Hepatocyte (in vitro differentiated cells): Measurements from ENCODE around the gene LEKR1. TPM values are rescaled to one million over a fixed set of nuclear protein-coding genes. Genes with fewer than 3 reads are reported as not detected.

Experiments used
- DNase-seq: peaks from one replicate; pipeline ENCODE4 v3.0.0-alpha.2; 2016; ENCODE audit warnings: low spot score
- H2AFZ ChIP-seq: fragments of 200-600 bp; sonication (generic); 2 replicates; pipeline ENCODE4 v1.6.0; 2016; ENCODE audit warnings: antibody characterized with exemption, mild to moderate bottlenecking
- H3K27ac ChIP-seq: fragments of 200-600 bp; sonication (generic); 2 replicates; pipeline ENCODE4 v1.5.1; 2016; ENCODE audit warnings: mild to moderate bottlenecking
- H3K27me3 ChIP-seq: fragments of 200-600 bp; sonication (generic); 2 replicates; pipeline ENCODE4 v1.6.1; 2016
- H3K36me3 ChIP-seq: fragments of 200-600 bp; sonication (generic); replicated peaks from 2 replicates; pipeline ENCODE4 v1.5.1; 2016; ENCODE audit warnings: low read depth; ENCODE audit not compliant: insufficient read depth
- H3K4me1 ChIP-seq: fragments of 200-600 bp; sonication (generic); 2 replicates; pipeline ENCODE4 v1.5.1; 2016; ENCODE audit warnings: mild to moderate bottlenecking, moderate library complexity; ENCODE audit not compliant: insufficient read depth
- H3K4me2 ChIP-seq: fragments of 200-600 bp; sonication (generic); 2 replicates; pipeline ENCODE4 v1.6.0; 2016
- H3K4me3 ChIP-seq: fragments of 200-600 bp; sonication (generic); 2 replicates; pipeline ENCODE4 v1.5.1; 2016; ENCODE audit warnings: mild to moderate bottlenecking
- H3K79me2 ChIP-seq: fragments of 200-600 bp; sonication (generic); 2 replicates; pipeline ENCODE4 v1.6.0; 2017; ENCODE audit warnings: mild to moderate bottlenecking
- H3K9me2 ChIP-seq: fragments of 200-600 bp; sonication (generic); replicated peaks from 2 replicates; pipeline ENCODE4 v1.6.0; 2017; ENCODE audit warnings: mild to moderate bottlenecking; ENCODE audit not compliant: insufficient read depth
- H3K9me3 ChIP-seq: fragments of 200-600 bp; sonication (generic); 2 replicates; pipeline ENCODE4 v1.5.1; 2016; ENCODE audit warnings: low read depth, mild to moderate bottlenecking
- H4K20me1 ChIP-seq: fragments of 200-600 bp; sonication (generic); 2 replicates; pipeline ENCODE4 v1.6.0; 2016; ENCODE audit warnings: mild to moderate bottlenecking; ENCODE audit not compliant: insufficient read depth, poor library complexity, severe bottlenecking
- CTCF ChIP-seq: fragments of 200-600 bp; sonication (generic); IDR thresholded peaks from 2 replicates; pipeline ENCODE4 v1.5.1; 2016; ENCODE audit warnings: antibody characterized with exemption, mild to moderate bottlenecking; ENCODE audit not compliant: poor library complexity
- EZH2 ChIP-seq: fragments of 200-600 bp; sonication (generic); IDR thresholded peaks from 2 replicates; pipeline ENCODE4 v1.6.1; 2016; ENCODE audit warnings: antibody characterized with exemption, mild to moderate bottlenecking, borderline replicate concordance
- EZH2phosphoT487 ChIP-seq: fragments of 200-600 bp; sonication (generic); IDR thresholded peaks from one replicate; pipeline ENCODE4 v1.6.1; 2018; ENCODE audit warnings: antibody characterized with exemption, mild to moderate bottlenecking, low read depth, moderate library complexity; ENCODE audit not compliant: unreplicated experiment, severe bottlenecking
- WGBS: methylation state at CpG from one replicate; pipeline ENCODE4 v1.1.6; 2016; ENCODE audit warnings: low lambda C conversion rate; ENCODE audit errors: missing lambda C conversion rate; 5-methylcytosine and 5-hydroxymethylcytosine counted together
- polyA plus RNA-seq: library from polyadenylated mRNA; unstranded; fragments of >200 nt; fragmentation: Nextera tagmentation; extraction: Ambion mirVana; gene quantifications from 2 replicates; pipeline ENCODE4 v1.2.1, GENCODE V29; 2016
- total RNA-seq: library from RNA; depleted of rRNA; stranded (reverse); fragments of >200 nt; gene quantifications from 2 replicates; pipeline ENCODE4 v1.2.3, GENCODE V29; 2014

LEKR1 gene
- total and polyA plus RNA-seq, 2 experiments from 2014 or later = 1.1 to 2.1 TPM

GRCh38 chr3:157023226-157023625 lies 197.1 kb downstream of the LEKR1 start:
- Histone ChIP-seq H3K4me2 (no peak overlapping the region), H3K4me1 (no peaks in the 10 kb centered on the region)
- DNase-seq = no peak

GRCh38 chr3:157026091-157026490 lies 199.9 kb downstream of the LEKR1 start:
- Histone ChIP-seq H2AFZ (no peak overlapping the region), H3K9me2 (no peaks in the 10 kb centered on the region), H3K79me2 (no peaks in the 10 kb centered on the region), H3K27ac (no peak overlapping the region), H3K27me3 (no peaks in the 10 kb centered on the region), H3K4me1 (no peaks in the 10 kb centered on the region), H3K9me3 (no peaks in the 10 kb centered on the region), H3K36me3 (no peaks in the 10 kb centered on the region), H3K4me2 (no peak overlapping the region), H3K4me3 (no peak overlapping the region), H4K20me1 (no peaks in the 10 kb centered on the region)
- WGBS = 50% methylated on average over 1 of the region's 1 CpG
- TF ChIP-seq EZH2 (no peak), EZH2phosphoT487 (no peak), CTCF (no peak)
- no peak for DNase-seq

More at GRCh38 chr3:157023226-157023625, 197.1 kb downstream of the LEKR1 start:
- TF ChIP-seq EZH2 (no peak), CTCF (no peak), EZH2phosphoT487 (no peak)
- Histone ChIP-seq H3K27ac (peak overlapping the region; percentile 65), H3K9me2 (no peaks in the 10 kb centered on the region), H3K27me3 (no peaks in the 10 kb centered on the region), H3K9me3 (no peaks in the 10 kb centered on the region), H4K20me1 (no peaks in the 10 kb centered on the region), H3K4me3 (no peak overlapping the region), H3K36me3 (no peaks in the 10 kb centered on the region), H3K79me2 (no peaks in the 10 kb centered on the region), H2AFZ (no peak overlapping the region)

GRCh38 chr3:157027861-157028745 lies 201.9 kb downstream of the LEKR1 start:
- no peak overlapping the region for H3K4me3 ChIP-seq
- no peak overlapping the region for H3K27ac ChIP-seq
- no peaks in the 10 kb centered on the region for H3K9me3 ChIP-seq
- H3K9me2 ChIP-seq = no peaks in the 10 kb centered on the region
- TF ChIP-seq CTCF (no peak), EZH2 (no peak), EZH2phosphoT487 (no peak)
- no peak overlapping the region for H2AFZ ChIP-seq
- H3K27me3 ChIP-seq = no peaks in the 10 kb centered on the region
- no peaks in the 10 kb centered on the region for H3K79me2 ChIP-seq
- no peak for DNase-seq
- H3K36me3 ChIP-seq = no peaks in the 10 kb centered on the region
- no peaks in the 10 kb centered on the region for H4K20me1 ChIP-seq
- 71% methylated on average over 7 of the region's 7 CpGs for WGBS
- H3K4me1 ChIP-seq = no peaks in the 10 kb centered on the region
- H3K4me2 ChIP-seq = no peak overlapping the region
